GM21367 (cell line): ENCODE data around the gene PI4KA.
"Not testable (repeated sequence)": the region's sequence is repeated elsewhere in the genome, so short reads cannot be mapped to it uniquely, and the experiment has no call there.

Experiments
- ATAC-seq: cut with Tn5 transposase; IDR thresholded peaks from one replicate; pipeline ENCODE4 v1.9.1; 2021; ENCODE audit not compliant: unreplicated experiment

The PI4KA gene

DNA sequence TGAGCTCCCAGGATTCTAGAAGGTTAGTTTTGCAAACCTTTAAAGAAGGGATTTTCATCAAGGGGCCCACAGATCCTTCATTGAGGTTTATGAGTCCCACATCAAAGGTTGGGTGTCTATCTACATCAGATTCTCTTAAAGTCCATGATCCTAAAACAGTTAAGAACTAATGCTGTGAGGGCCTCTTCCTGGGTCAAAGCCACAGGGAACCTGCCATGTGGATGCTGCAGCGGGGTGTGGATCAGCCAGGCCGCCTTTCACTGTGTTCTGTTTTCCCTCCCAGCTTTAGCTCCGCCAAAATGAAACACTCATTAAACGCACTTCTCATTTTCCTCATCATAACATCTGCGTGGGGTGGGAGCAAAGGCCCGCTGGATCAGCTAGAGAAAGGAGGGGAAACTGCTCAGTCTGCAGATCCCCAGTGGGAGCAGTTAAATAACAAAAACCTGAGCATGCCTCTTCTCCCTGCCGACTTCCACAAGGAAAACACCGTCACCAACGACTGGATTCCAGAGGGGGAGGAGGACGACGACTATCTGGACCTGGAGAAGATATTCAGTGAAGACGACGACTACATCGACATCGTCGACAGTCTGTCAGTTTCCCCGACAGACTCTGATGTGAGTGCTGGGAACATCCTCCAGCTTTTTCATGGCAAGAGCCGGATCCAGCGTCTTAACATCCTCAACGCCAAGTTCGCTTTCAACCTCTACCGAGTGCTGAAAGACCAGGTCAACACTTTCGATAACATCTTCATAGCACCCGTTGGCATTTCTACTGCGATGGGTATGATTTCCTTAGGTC is 79.4 kb downstream of the PI4KA start:
- ATAC-seq = no peak

DNA sequence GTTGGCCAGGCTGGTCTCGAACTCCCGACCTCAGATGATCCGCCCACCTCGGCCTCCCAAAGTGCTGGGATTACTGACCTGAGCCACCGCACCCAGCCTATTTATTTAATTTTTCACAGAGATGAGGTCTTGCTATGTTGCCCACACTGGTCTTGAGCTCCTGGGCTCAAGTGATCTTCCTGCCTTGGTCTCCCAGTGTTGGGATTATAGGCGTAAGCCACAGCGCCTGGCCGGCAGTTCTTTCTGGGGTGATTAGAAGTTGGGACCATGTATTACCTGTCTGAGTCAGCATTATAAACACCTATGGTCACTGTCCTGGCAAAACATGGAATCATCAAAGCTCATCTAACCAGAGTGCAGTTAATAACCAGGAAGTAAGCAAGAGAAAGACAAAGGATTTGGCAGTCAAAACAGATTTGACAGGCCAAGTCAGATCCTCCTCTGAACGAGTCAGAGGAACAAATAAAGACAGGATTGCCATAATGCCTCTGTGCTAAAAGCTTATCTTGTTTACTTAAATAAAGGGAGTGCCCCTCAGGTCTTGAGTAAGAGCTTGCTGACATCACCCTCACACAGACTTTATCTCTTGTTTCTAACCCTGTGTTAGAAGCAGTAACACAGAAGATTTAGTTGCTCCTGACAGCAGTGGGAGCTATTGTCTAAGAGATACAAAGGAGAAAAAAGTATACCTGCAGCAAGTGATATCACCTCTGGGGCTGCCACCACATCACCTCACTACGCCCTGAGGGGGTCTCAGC is 81.0 kb downstream of the PI4KA start:
- no peak for ATAC-seq

- ATAC-seq = no peak
These were observed 81.8 kb downstream of the PI4KA start for GRCh38 chr22:20776624-20777405.

DNA sequence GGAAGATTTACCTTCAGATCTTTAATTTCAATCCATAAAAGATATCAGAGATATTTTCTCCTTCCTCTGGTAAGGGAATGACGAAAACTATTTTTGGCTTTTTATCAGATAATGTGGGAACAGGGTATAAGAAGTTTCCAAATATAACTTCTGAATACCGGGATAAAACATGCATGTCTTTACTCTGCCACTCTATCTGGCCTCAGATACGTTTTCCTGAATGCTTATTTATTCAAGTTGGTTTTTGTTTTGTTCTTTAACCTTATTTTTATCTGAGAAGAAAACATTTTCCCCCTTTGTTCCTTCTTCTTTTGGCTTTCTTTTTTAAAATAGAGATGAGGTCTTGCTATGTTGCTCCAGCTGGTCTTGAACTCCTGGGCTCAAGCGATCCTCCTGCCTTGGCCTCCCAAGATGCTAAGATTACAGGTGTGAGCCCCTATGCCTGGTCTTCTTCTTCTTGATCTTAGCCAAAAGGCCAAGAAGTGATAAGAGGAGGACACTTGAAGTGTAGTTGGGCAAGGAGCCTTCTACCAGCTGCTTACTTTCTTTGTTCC is 83.2 kb downstream of the PI4KA start:
- ATAC-seq = no peak

- ATAC-seq = no peak
These were observed 83.7 kb downstream of the PI4KA start for GRCh38 chr22:20774882-20775281.

GRCh38 chr22:20773793-20774212 is 84.8 kb downstream of the PI4KA start, which contains the start of gene SERPIND1:
TSS of gene SERPIND1 (plus strand) at chr22:20774113. CDS start at chr22:20779313, 5,200 bp downstream.
- ATAC-seq = no peak

GRCh38 chr22:20771918-20772625 is 86.5 kb downstream of the PI4KA start:
- ATAC-seq = no peak

DNA sequence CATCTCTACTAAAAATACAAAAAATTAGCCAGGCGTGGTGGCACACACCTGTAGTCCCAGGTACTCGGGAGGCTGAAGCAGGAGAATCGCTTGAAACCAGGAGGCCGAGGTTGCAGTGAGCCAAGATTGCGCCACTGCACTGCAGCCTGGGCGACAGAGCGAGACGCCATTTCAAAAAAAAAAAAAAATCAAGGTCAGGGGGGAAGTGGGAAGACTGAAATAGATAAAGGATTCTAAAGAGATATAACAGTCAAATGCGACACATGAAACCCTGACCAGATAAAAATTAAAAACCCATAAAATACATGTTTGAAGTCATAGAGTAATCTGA is 89.2 kb downstream of the PI4KA start:
- not testable (repeated sequence) for ATAC-seq

DNA sequence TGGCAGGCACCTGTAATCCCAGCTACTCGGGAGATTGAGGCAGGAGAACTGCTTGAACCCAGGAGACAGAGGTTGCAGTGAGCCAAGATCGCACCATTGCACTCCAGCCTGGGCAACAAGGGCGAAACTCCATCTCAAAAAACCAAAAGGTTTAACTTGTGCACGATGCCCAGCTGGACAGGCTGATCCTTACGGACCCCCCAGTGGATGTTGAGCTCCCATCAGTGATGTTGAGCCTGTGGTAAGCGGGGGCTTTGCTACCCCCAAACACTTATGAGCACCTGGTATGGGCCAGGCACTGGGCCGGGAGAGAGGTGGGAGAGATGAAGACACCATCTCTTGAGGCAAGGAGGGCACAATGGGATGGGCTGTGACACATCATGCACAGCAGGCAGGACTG is 92.1 kb downstream of the PI4KA start:
- no peak for ATAC-seq

GRCh38 chr22:20765938-20766337 is 92.7 kb downstream of the PI4KA start:
- ATAC-seq = no peak

- no peak for ATAC-seq
These were observed 93.9 kb downstream of the PI4KA start for GRCh38 chr22:20764729-20765128.

GRCh38 chr22:20764471-20764720 is 94.2 kb downstream of the PI4KA start:
- no peak for ATAC-seq

GRCh38 chr22:20763630-20764470 is 94.8 kb downstream of the PI4KA start:
- no peak for ATAC-seq

- no peak for ATAC-seq
These were observed 96.3 kb downstream of the PI4KA start for GRCh38 chr22:20762233-20762796.

DNA sequence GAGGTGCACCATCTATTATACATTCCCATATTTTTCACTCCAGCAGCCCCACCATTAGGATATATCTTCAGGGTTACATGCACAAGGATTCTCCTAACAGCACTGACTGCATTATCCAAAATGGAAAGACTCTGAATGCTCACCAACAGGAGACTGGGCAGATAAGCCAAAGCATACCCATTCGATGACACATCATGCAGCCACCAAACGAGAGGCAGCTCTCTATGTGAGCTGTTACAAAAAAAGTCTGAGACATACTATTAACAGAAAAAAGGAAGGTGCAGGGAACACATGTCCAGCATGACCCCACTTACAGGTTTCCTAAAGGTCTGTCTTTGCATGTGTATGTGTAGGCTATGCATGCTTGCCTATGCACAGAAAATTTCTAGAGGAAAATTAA is 97.1 kb downstream of the PI4KA start:
- ATAC-seq = no peak

DNA sequence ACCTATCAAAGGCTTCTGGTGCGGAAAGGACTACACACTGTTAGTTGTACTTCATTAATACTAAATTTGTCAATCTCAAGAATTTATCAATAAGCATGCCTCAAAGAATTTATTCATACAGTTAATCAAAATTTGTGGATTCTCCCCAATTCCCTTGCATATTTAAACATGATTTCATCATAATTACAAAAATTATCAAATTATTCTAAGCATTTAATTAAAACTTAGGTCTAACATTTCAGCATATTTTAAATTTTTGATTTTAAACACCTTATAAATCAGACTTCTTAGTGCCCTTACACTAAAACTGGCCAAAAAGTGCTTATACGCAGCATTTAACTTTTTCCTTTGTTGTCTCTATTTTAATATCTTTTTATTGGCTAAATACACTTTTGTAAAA is 98.5 kb downstream of the PI4KA start:
- no peak for ATAC-seq

DNA sequence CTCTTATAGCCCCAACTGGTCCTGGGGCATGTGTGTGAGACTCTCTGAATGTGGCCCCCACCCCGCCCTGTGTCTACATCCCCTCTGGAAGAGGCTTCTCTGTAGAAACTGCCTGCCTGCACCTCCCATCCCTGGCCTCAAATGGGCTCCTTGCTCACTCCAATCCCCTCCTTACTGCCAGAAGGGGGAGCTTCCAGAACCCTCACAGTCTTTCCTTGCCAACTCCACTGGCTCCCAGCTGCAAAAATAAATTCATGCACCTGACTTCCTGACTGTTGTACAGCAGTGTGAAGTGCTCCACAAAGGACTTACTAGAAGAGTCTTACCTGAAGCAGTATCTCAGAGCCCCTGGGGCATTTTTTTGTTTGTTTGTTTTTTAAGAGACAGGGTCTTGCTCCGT is 99.9 kb downstream of the PI4KA start:
- ATAC-seq = no peak

DNA sequence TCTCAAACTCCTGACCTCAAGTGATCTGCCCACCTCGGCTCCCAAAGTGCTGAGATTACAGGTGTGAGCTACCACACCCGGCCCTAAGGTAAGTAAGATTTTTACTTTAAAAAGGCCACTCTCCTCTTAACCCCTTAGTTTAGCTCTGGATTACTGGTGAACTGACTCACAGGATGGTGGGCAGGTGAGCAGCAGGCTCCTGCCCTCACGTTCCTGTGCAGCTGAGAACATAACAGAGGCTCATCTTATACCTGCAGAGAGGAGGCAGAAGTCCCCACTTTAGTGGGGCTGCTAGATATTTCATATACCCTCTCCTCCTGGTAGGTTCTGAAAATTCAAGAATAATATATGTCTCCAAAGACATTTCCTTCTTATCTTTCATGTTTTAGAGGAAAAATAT is 101.8 kb downstream of the PI4KA start:
- ATAC-seq = no peak

DNA sequence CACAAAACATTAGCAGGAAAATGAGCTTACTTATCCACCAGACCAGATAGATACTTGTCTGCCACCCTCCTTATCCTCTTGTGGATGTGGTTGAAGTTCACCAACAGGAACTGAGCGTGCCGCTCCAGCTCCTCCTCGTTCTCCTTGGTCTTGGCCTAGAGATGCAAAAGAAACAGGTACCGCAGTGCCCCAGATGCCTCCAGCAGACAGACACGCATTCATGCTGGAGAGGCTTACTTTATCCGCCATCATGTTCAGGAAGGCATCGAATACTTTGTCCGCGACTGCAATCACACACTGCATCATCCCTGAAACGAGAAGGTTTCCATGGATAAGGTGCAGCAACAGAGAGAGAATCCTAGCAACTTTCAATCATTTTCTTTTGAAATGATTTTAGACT is 105.7 kb downstream of the PI4KA start:
- ATAC-seq = no peak
